ENCODE results near the gene SUN3. TPM values are rescaled to one million over a fixed set of nuclear protein-coding genes. Genes with fewer than 3 reads are reported as not detected.

SUN3 gene
- total and polyA plus RNA-seq, 10 of the 15 experiments (the other 5 are each of a cell fraction or from before 2014, with no cell fraction given), result 0.29 to 0.48 TPM; not detected in 8

DNA sequence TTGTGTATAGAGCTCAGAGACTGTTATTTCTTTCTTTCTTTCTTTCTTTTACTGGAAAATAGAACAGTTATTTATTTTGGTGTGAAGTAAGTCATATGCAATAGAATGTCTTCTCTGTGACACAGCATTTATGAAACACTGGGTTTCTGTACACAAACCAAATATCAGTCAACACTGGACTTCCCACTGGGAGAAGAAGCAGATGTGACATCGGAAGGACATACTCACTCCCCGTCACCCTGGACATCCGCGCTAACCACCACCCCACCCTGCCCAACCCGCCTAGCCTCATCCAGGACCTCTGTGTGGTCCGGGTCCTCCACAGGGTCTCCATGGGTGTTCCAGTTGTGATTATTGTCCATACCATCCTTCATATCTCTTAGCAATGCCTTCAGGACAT, 22.0 kb downstream of the SUN3 start:
- H2AFZ ChIP-seq (ENCODE audit: control insufficient read depth, low read depth, low read length), result no peak overlapping the region
- intact Hi-C loops (cut with micrococcal nuclease; ENCODE audit: unreplicated experiment), result no loop called here

More for the DNA sequence above, 22.0 kb downstream of the SUN3 start:
- no peak for DNase-seq (ENCODE audit: low read depth, low spot score)
- SMC1A ChIA-PET (ENCODE audit: uncharacterized antibody, unreplicated experiment), result interaction anchor here (0.7 to 0.9 kb wide), 2 partner anchors 78 to 113 kb away, joined by 3 read pairs; no protein-coding TSS in a partner anchor
- Histone ChIP-seq H3K79me2 (ENCODE audit: control insufficient read depth, insufficient read depth, low read length) (no peaks in the 10 kb centered on the region), H3K36me3 (ENCODE audit: control insufficient read depth in 2 of 2, insufficient read depth in 2 of 2, low read length in 1 of 2) (no peaks in the 10 kb centered on the region), H3K4me2 (ENCODE audit: control insufficient read depth, insufficient read depth) (peak overlapping the region; percentile 23), H4K20me1 (ENCODE audit: control insufficient read depth, insufficient read depth) (no peaks in the 10 kb centered on the region), H3K4me3 (no peak overlapping the region), H3K4me1 (ENCODE audit: control insufficient read depth, insufficient read depth, low read length) (peaks cover 21% of the 10 kb centered on the region), H3K27me3 (replicated peaks in 1 of 2; ENCODE audit: control insufficient read depth in 2 of 2, insufficient read depth in 2 of 2, low read length in 1 of 2) (peaks cover 0 to 1% of the 10 kb centered on the region in 2 experiments; a peak in 1 of 4 replicates), H3K9me3 (replicated peaks; ENCODE audit: control insufficient read depth, insufficient read depth, low read length) (no peaks in the 10 kb centered on the region), H3K9ac (ENCODE audit: control insufficient read depth, insufficient read depth, low read length) (no peak overlapping the region), H3K27ac (ENCODE audit: control insufficient read depth, insufficient read depth) (no peak overlapping the region)
- FAIRE-seq, result no peak
- no TSS peak for BruUV-seq (replicated peaks)
- in situ Hi-C loops (cut with MboI), result no loop called here
- CTCF ChIA-PET, result interaction anchor here (1.2 kb wide), 1 partner anchor 104 kb away, joined by 3 read pairs; no protein-coding TSS in a partner anchor
- RAD21 ChIA-PET (ENCODE audit: unreplicated experiment), result interaction anchor here (1.1 to 1.2 kb wide), 2 partner anchors 15 to 103 kb away, joined by 4 to 5 read pairs; no protein-coding TSS in a partner anchor
- POLR2A ChIA-PET, result no interaction called here
- TF ChIP-seq KDM1A (IDR thresholded peaks at IDR 0.05; ENCODE audit: borderline replicate concordance) (no peak), TCF7 (IDR thresholded peaks at IDR 0.05; ENCODE audit: borderline replicate concordance) (no peak), TCF3 (IDR thresholded peaks at IDR 0.05; ENCODE audit: borderline replicate concordance, insufficient read depth, low read depth, low read length) (no peak), SUZ12 (IDR thresholded peaks at IDR 0.05; ENCODE audit: unreplicated experiment) (no peak), ESRRA (IDR thresholded peaks at IDR 0.05; ENCODE audit: low read length) (no peak), ZNF207 (IDR thresholded peaks at IDR 0.05; ENCODE audit: borderline replicate concordance) (no peak), HDAC2 (IDR thresholded peaks at IDR 0.05) (no peak)
- TF ChIP-seq, protein P1, sequence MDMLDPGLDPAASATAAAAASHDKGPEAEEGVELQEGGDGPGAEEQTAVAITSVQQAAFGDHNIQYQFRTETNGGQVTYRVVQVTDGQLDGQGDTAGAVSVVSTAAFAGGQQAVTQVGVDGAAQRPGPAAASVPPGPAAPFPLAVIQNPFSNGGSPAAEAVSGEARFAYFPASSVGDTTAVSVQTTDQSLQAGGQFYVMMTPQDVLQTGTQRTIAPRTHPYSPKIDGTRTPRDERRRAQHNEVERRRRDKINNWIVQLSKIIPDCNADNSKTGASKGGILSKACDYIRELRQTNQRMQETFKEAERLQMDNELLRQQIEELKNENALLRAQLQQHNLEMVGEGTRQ (IDR thresholded peaks at IDR 0.05; ENCODE audit: borderline replicate concordance, low read depth, low read length), result no peak
- TF ChIP-seq, protein P2, sequence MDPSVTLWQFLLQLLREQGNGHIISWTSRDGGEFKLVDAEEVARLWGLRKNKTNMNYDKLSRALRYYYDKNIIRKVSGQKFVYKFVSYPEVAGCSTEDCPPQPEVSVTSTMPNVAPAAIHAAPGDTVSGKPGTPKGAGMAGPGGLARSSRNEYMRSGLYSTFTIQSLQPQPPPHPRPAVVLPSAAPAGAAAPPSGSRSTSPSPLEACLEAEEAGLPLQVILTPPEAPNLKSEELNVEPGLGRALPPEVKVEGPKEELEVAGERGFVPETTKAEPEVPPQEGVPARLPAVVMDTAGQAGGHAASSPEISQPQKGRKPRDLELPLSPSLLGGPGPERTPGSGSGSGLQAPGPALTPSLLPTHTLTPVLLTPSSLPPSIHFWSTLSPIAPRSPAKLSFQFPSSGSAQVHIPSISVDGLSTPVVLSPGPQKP (IDR thresholded peaks at IDR 0.05; ENCODE audit: low read depth, low read length), result no peak
- ATAC-seq, result no peak
- 83% methylated on average over 6 of the region's 6 CpGs for WGBS (ENCODE audit: insufficient coverage, insufficient replicate concordance, low lambda C conversion rate, missing lambda C conversion rate)

Data from GM12878 (cell line).